Activated B cell treated with CpG ODN at 0.5 μM for 24 hours (primary cell): ENCODE data around the gene MYO5B. TPM values are rescaled to one million over a fixed set of nuclear protein-coding genes. Genes with fewer than 3 reads are reported as not detected.

Source experiments
- ATAC-seq: fragments of 200-7000 bp; cut with Tn5 transposase; one replicate; pipeline ENCODE4 v1.10.0; 2021; ENCODE audit warnings: low read depth, mild to moderate bottlenecking, moderate library complexity
- CTCF ChIA-PET: fragments of 350-600 bp; sonication (Branson Sonifier 250); formaldehyde crosslinking; loops from one replicate; lab custom pipeline; 2021; ENCODE audit warnings: antibody characterized with exemption; lab: Charles Lee
- POLR2A ChIA-PET: fragments of 350-600 bp; sonication (Branson Sonifier 250); formaldehyde crosslinking; loops from one replicate; lab custom pipeline; 2021; ENCODE audit warnings: antibody characterized with exemption; lab: Charles Lee
- DNase-seq: peaks from one replicate; pipeline ENCODE4 v3.0.0; 2022
- H3K27ac Mint-ChIP-seq: one replicate; pipeline ENCODE4 v1.8.0; 2020; ENCODE audit warnings: mixed read lengths
- H3K27me3 Mint-ChIP-seq: one replicate; pipeline ENCODE4 v1.8.0; 2021; ENCODE audit warnings: mixed read lengths
- H3K36me3 Mint-ChIP-seq: one replicate; pipeline ENCODE4 v1.8.0; 2021; ENCODE audit warnings: low read depth, mixed read lengths
- H3K4me1 Mint-ChIP-seq: one replicate; pipeline ENCODE4 v1.8.0; 2021; ENCODE audit warnings: mixed read lengths
- H3K4me3 Mint-ChIP-seq: one replicate; pipeline ENCODE4 v1.8.0; 2020; ENCODE audit warnings: mild to moderate bottlenecking, mixed read lengths
- H3K9me3 Mint-ChIP-seq: one replicate; pipeline ENCODE4 v1.8.0; 2020; ENCODE audit warnings: mixed read lengths
- intact Hi-C: fragments of 100-400 bp; cut with micrococcal nuclease; formaldehyde crosslinking; loops from one replicate; pipeline ENCODE4 v1.15.1; 2024
- total RNA-seq: library from RNA; stranded (reverse); gene quantifications from 2 replicates; pipeline ENCODE4 v1.2.3, GENCODE V29; 2022
- TF ChIP-seq, protein P1 (sequence below): fragments of 200-600 bp; IDR thresholded peaks from one replicate; pipeline ENCODE4 v1.8.0; 2022; ENCODE audit warnings: antibody characterized with exemption, mild to moderate bottlenecking

Gene MYO5B
- total RNA-seq, 1 donor from 2014 or later: 0.49 TPM

DNA sequence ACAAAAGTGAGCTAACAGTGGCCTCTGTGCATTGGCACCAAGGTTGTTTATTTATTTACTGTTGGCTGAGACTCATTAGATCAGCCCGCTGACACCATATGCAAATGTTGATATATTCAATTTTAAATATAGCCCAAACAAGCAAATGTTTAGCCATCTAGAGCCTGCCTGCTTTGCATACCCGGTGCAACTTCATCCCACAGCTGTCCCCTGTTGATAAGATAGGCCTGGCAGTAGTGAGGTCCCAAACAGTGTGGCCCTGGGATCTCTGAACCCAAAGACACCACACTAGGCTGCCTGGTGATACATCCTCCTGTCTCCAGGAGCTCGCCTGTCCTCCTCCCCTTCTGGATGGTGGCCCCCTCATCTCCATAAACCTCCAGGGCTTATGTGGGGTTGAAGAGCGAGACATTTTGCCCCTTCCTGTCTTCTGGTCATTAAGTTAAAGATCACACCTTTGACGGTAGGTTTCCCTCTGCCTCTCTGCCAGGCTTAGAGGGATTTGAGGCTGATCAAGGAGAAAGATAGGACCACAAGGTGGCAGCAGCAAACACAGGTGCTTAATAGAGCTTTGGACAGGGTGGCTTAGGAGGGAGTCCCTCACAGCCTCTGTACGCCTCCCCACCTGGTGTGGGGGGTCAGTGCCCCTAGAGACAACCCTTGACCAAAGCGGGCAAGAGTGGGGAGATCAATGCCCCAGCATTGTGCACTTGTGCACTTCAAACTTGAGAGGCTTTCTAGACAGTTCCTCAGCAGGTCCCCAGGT is 23.7 kb upstream of the MYO5B start:
- no peaks in the 10 kb centered on the region for H3K36me3 Mint-ChIP-seq
- peaks cover 10% of the 10 kb centered on the region for H3K9me3 Mint-ChIP-seq
- ChIA-PET CTCF (interaction anchor here (1.0 to 7.9 kb wide), 12 partner anchors 10 to 708 kb away, joined by 3 to 149 read pairs (median 4); partner anchors contain the start of genes CFAP53 and MBD1), POLR2A (interaction anchor here (1.3 kb wide), 1 partner anchor 139 kb away, joined by 7 read pairs; no protein-coding TSS in a partner anchor)
- no peak overlapping the region for H3K27ac Mint-ChIP-seq
- ATAC-seq: peak; percentile 60
- TF ChIP-seq, protein P1, sequence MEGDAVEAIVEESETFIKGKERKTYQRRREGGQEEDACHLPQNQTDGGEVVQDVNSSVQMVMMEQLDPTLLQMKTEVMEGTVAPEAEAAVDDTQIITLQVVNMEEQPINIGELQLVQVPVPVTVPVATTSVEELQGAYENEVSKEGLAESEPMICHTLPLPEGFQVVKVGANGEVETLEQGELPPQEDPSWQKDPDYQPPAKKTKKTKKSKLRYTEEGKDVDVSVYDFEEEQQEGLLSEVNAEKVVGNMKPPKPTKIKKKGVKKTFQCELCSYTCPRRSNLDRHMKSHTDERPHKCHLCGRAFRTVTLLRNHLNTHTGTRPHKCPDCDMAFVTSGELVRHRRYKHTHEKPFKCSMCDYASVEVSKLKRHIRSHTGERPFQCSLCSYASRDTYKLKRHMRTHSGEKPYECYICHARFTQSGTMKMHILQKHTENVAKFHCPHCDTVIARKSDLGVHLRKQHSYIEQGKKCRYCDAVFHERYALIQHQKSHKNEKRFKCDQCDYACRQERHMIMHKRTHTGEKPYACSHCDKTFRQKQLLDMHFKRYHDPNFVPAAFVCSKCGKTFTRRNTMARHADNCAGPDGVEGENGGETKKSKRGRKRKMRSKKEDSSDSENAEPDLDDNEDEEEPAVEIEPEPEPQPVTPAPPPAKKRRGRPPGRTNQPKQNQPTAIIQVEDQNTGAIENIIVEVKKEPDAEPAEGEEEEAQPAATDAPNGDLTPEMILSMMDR: no peak
- DNase-seq: peak; percentile 16
- peaks cover 25% of the 10 kb centered on the region for H3K27me3 Mint-ChIP-seq
- intact Hi-C loops: loop anchor here (1.0 kb wide), 5 partner anchors 50 to 708 kb away; partner anchors contain the start of gene MBD1
- H3K4me1 Mint-ChIP-seq: peaks cover 4% of the 10 kb centered on the region
- H3K4me3 Mint-ChIP-seq: no peak overlapping the region

DNA sequence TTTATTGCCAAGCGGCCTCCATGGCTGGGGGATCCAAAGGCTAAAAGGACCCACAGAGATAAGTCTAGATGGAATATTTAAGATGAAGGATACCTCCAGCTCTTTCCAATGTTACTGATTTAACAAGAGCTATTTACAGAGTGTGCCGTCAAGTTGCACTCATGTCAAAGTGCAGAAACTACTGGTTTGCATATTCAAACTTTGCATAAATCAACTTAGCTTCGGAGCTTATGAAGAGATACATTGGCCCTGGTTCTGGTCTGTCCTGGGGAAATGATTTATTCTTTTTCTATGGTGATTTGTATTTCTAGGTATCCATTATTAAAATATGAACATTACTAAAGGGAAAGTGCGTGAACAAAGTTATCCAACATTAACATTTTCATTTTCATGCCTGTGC is 14.4 kb upstream of the MYO5B start:
- Mint-ChIP-seq H3K4me1 (peaks cover 2% of the 10 kb centered on the region), H3K4me3 (no peak overlapping the region), H3K27ac (no peak overlapping the region), H3K9me3 (no peaks in the 10 kb centered on the region), H3K27me3 (peaks cover 51% of the 10 kb centered on the region), H3K36me3 (no peaks in the 10 kb centered on the region)
- CTCF ChIA-PET: interaction anchor here (1.8 kb wide), 1 partner anchor 9 kb away, joined by 5 read pairs; no protein-coding TSS in a partner anchor
- TF ChIP-seq, protein P1: no peak
- intact Hi-C loops: no loop called here
- POLR2A ChIA-PET: no interaction called here
- ATAC-seq (no peak), DNase-seq (no peak)

DNA sequence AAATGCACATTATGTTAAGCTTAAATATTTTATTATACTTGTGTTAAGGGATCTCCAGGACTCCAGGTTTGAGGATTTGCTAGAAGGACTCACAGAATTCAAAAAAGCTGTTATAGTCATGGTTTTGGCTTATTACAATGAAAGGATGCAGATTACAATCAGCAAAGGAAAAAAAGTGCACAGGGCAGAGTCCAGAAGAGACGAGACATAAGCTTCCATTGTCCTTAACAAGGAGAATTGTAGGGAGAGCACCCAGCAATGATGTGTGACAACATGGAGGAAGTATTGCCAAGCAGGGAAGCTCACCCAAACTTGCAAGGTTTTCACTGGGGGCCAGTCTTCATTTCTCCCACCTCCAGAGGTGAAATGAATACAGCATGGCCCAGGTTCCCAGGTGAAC is 12.8 kb upstream of the MYO5B start:
- POLR2A ChIA-PET: interaction anchor here (0.5 kb wide), 1 partner anchor 1225 kb away, joined by 3 read pairs; no protein-coding TSS in a partner anchor
- intact Hi-C loops: no loop called here
- no peaks in the 10 kb centered on the region for H3K9me3 Mint-ChIP-seq
- ATAC-seq (no peak), DNase-seq (no peak)
- peaks cover 61% of the 10 kb centered on the region for H3K27me3 Mint-ChIP-seq
- CTCF ChIA-PET: interaction anchor here (1.8 kb wide), 1 partner anchor 11 kb away, joined by 5 read pairs; no protein-coding TSS in a partner anchor
- no peak overlapping the region for H3K4me3 Mint-ChIP-seq
- H3K36me3 Mint-ChIP-seq: no peaks in the 10 kb centered on the region
- H3K4me1 Mint-ChIP-seq: peaks cover 9% of the 10 kb centered on the region
- no peak overlapping the region for H3K27ac Mint-ChIP-seq
- TF ChIP-seq, protein P1: no peak

DNA sequence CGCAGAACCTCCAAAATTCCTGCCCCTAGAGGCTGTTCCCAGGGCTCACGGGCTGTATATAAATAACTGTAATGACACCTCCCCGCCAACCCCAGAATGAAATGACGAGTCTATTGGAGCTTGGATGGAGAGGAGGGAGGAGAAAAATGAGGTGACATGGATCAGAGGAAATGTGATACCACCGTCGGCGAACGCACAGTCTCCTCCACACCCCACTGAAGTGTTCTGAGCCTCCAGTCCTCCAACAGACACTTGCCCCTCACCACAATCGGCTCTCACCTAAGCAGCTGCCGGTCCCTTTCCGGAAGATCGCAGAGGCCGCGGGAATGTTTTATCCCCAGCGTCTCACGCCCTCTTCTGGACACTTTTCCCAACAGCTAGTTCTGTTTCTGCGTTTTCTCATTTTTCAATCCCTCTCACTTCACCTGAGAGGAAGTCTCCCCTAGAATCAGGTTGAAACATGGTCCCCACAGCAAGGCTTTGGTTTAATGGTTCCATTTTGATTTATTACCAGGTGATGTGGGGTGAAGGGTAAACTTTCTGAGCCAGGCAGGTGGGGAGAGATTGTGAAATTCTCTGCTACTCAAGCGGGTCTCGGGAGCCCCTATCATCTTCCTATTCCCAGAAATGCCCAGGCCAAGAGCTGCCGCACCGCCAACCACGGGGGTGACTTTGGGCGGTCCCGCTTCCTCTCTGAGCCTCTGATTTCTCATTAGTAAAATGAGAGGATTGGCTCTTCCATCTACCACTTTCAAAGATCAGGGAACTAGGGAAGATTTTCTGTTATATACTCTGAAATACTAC is 9.1 kb upstream of the MYO5B start:
- Mint-ChIP-seq H3K27ac (no peak overlapping the region), H3K4me3 (no peak overlapping the region), H3K27me3 (peaks cover 54% of the 10 kb centered on the region), H3K4me1 (peaks cover 9% of the 10 kb centered on the region), H3K36me3 (no peaks in the 10 kb centered on the region), H3K9me3 (peaks cover 13% of the 10 kb centered on the region)
- no peak for DNase-seq
- TF ChIP-seq, protein P1: no peak
- ChIA-PET CTCF (interaction anchor here (0.8 to 1.2 kb wide), 3 partner anchors 9 to 225 kb away, joined by 3 read pairs; partner anchors contain the start of gene MYO5B), POLR2A (no interaction called here)
- intact Hi-C loops: no loop called here
- ATAC-seq: no peak
